Endothelial cell of hepatic sinusoid (primary cell): ENCODE results near the gene DLGAP1.

Experiments
- in situ Hi-C: cut with HindIII; loops from 2 replicates; pipeline ENCODE4 v1.10.0; 2017; ENCODE audit warnings: low sequenced_read_pairs

Gene DLGAP1

DNA sequence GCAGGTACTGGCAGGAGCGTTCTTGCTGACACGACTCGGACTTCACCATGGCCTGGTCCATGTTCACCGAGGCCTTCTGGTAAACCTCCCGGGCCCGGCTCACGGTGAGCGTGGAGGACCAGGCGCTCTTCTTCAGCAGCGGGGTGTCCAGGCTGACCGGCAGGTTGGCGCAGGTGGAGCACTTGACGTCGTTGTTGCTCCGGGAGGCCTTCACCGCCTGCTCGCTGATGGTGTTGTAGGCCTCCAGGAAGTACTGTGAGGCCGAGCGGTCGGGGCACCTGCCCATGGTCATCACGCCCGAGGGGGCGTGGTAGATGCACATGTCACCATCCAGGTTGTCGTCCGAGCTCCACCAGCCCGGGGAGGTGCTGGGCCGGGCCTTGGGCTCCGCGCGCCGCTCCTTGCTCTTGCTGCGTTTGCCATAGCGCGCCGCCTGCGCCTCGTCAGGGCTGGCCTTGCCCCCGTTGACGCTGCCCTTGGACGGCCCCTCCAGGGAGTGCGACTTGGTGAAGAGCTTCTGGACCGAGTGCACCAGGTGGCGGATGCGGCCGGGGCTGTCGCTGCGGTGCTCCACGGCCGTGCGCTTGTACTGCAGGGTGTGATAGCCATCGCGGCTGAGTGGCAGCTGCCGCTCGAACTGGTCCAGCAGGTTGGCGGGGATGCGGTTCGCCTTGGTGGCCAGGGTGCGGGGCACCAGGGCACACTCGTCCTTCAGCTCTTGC, 575.8 kb downstream of the DLGAP1 start:
- in situ Hi-C loops, result loop anchor here (5.0 kb wide), 1 partner anchor 172 kb away; no protein-coding TSS in a partner anchor

DNA sequence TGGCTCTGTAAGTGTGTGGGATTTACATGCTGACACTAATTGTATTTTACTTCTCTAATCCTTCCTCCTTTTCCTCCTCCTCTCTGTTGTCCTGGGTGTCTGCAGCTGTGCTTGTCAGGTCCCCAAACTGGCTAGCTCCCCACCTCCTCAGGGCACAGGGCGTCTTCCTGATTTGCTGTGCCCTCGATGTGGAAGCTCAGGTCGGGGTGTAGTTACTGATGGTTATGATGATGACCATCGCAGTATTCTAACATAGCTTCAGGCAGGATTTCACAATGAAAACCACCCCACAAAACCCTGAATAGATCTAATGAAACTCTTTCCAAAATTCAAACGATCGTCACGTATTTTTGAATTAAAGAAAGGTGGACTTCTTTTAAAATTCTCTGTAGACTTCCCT, 576.7 kb downstream of the DLGAP1 start:
- in situ Hi-C loops, result loop anchor here (5.0 kb wide), 1 partner anchor 171 kb away; no protein-coding TSS in a partner anchor

DNA sequence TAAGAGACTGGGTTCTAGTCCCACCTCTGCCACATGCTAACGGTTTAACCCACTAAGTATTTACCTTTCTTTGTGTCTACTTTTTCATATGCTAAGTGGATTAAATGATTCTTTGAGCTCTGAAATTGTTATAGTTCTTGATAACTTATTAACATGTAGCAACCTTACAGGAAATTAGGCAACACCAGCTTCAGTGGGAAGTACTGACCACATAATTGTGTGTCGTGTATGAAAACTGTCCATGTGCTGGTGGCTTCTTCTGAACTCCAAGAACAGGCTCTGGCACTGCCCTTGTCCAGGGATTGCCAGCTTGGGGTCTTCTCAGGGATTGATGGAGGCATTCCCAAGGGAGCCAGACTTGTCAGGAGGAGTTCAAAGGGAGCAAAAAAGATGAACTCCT, 577.4 kb downstream of the DLGAP1 start:
- in situ Hi-C loops, result loop anchor here (5.0 kb wide), 1 partner anchor 170 kb away; no protein-coding TSS in a partner anchor

DNA sequence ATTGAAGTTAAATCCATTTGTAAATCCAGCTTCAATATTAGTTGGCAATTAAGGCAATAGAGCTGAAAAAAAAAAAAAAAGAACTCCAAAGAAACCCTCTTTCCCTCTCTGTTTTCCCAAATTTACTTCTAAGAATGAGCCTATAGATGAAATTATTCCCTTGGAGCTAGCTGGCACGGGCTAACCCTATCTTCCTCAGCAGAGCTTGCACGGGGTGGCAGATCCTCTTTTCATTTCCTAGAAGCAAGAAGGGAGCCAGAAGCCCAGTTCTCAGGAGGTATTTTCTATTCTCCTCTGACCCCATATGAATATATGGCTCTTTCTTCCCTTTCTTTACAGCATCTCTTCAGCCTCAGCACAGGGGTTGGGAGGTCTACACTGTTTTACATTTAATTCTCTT, 579.1 kb downstream of the DLGAP1 start:
- in situ Hi-C loops, result loop anchor here (5.0 kb wide), 1 partner anchor 169 kb away; no protein-coding TSS in a partner anchor

DNA sequence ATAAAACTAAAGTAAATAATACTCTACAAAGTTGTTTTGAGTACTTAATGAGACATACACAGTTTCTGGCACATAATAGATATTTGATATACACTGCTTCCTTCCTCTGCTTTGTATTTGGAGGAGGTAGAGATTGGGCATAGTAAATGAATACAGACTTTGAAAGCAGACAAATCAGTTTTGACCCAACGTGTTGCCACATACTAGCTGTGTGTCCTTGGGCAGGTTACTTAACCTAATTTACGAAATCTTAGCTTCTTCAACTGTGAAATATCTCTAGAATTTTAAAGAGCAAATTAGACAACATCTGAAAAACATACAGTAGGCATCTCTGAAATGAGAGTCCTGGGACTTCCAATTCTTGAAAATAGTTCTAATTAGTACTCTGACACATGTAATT, 579.7 kb downstream of the DLGAP1 start:
- in situ Hi-C loops, result loop anchor here (5.0 kb wide), 1 partner anchor 168 kb away; no protein-coding TSS in a partner anchor

DNA sequence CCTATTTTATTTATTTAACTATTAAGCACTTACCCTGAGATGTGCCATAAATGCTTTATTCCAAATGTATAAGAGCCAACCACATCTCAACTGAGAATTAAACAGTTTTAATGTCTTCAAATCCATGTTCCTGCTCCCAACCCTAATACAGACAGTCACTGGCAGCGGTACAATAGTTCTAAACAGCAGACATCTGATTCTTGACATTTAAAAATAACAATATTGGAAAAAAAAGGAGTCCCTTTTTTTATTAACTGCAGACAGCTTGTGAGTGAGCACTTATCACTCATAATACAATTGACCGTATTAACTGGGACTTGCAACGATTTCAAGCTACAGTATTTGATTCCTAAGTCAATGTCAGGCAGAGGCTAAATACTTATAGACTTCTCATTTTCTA, 580.5 kb downstream of the DLGAP1 start:
- in situ Hi-C loops, result no loop called here

DNA sequence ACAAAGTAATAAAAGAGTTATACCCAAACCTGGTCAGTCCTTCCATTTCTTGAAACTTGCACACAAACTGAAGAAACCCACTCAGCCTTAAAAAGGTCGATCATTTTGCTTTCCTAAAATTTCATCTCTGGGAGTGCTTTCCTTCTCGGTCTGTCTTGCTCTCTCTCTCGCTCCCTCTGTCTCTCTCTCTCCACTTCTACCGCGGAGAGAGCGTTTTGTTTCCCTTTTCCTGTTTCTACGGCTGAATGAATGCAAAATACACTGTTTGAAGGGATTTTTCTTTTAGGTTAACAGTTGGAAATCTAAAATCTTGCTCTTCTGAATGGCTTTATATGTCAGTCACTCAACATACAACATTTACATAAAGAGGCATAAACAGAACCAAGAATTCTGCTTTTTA, 581.0 kb downstream of the DLGAP1 start:
- in situ Hi-C loops, result no loop called here

DNA sequence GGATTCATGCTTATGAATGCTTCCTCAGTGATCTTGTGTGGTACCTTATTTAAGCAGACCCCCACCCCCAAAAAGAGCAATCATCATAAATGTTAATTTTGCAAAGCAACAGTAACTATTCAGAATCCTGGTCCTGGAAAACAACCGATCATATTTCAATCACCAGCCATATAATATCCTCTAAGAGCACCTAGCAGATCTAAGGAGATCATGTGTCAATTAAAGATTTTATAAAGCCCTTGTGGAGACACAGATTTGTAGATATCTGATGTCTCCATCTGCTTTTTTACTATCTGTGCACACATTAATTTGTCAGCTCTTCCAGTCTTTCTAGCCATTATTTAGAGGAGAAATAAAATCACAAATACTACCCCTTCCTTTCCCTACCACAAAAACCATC, 581.4 kb downstream of the DLGAP1 start:
- in situ Hi-C loops, result no loop called here

DNA sequence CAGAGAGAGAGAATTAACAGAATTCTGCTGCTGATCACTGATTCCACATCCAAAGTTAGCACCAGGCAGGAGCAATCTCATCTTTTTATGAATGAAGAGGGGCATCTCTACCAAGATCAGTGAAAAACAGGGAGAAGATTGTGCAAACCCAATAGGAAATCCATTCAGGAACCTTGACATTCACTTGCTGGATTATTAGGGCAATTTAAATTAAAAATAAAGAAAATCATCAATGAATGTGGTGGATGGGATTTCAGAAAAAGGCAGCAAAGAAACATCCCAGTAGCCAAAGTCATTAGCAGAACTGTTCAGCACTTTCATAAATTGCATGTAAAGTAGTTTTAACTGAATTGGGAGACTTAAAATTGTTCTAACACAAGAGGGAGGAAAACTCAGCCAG, 581.9 kb downstream of the DLGAP1 start:
- in situ Hi-C loops, result no loop called here

DNA sequence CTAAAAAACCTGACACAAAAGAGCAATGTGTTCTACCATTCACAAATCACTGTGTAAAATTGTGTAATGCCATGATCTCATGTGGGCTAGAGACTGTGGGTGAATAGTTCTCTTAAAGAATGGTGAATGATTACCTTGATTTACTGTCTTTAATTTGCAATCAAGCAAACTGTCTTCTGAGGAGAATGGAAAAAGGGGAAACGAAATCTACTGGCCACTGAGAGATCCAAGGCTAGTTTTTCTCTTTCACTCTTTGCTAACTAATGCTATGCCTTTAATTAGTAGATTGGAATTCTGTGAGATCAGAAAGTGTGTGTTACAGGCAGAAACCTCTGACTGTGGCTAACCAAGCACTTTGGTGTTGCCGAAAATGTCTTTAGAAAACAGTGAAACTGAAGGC, 582.5 kb downstream of the DLGAP1 start:
- in situ Hi-C loops, result no loop called here

DNA sequence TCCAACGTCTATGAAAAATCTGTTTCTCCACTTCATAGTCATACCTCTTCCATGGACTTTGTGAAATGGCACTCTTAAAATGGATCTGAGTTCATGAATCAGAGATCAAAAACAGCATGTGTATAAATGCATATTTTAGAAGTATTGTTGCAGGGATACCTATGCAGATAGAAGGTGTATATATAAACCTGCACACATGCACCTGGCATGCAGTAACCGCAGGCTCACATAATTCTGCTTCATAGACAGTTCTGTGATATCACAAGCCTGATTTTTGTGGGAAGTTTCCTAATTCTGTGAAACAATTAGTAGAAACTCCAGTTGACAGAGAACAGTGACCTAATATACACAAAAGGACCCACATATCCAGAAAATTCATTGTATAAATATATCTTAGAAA, 583.4 kb downstream of the DLGAP1 start:
- in situ Hi-C loops, result no loop called here

DNA sequence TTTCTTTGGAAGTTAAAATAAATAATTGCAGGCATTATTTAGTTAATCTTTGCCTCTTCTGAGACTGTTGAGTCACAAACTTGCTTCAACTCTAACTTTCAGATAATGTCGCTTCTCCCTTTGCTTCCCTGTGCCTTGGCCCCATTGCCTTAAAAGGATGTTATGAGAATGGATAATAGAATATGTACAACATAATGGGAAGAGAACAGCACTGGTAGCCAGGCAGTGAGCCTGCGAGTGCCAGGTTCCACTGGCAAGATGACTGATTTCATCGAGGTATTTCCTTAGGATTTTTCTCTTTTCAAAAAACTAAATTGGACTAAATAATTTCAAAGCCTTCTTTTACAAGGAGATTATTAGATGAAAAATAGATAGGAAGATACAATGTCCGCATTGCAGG, 584.2 kb downstream of the DLGAP1 start:
- in situ Hi-C loops, result no loop called here

DNA sequence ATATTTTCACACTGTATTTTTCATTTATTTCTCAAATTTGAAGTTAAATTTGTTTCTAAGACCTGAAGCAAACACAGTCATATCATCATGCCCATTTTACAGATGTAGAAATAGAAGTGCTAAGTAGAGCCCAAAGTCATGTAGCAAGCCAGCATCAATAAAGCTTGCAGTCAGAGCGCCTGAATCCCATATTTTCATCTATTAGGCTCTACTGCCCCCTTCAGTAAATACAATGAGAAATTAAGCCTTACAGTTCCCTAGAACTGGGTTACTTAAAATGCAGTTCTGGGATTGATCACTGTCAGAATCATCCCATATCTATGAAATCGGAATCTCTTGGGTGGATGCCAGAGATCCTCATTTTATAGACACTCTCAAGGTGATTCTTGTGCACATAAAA, 585.3 kb downstream of the DLGAP1 start:
- in situ Hi-C loops, result no loop called here

DNA sequence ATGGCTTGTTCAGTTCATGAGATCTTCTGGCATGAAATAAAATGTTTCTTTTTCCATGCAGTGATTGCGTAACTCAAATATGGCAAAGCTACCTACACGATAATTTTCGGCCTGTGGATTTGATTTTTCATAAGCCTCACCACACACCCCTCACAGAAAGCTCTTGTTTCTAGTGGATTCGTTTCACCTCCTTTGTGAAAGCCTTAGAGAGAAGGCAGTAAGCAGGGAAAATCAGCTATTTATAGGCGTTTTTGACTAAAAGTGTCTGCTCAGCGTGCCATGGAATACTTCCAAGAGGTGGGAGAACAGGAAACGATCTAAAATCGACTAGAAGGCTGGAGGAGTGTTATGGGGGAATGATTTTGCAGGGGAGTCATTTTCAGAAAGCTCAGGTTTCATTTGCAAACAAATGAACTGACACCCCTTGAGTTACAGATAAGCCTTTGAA, 587.2 kb downstream of the DLGAP1 start:
- in situ Hi-C loops, result no loop called here

DNA sequence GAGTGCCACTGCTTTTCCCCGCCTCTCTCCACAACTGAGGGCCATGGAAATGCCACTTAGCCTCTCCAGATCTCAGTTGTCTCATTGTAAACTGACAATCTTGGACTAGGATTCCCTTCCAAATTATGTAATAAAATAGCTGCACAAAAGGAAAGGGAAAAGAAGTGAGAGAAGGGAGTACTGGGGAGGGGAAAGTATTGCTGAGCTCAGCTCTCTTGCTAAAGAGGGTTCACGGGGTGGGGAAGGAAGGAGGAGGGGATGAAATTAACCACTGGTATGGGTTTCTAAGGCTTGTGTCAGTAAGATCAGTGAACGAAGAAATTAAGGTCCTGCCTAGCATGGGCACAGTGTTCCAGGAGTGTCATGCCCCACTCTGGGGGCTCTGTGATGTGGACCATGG, 587.9 kb downstream of the DLGAP1 start:
- in situ Hi-C loops, result no loop called here

DNA sequence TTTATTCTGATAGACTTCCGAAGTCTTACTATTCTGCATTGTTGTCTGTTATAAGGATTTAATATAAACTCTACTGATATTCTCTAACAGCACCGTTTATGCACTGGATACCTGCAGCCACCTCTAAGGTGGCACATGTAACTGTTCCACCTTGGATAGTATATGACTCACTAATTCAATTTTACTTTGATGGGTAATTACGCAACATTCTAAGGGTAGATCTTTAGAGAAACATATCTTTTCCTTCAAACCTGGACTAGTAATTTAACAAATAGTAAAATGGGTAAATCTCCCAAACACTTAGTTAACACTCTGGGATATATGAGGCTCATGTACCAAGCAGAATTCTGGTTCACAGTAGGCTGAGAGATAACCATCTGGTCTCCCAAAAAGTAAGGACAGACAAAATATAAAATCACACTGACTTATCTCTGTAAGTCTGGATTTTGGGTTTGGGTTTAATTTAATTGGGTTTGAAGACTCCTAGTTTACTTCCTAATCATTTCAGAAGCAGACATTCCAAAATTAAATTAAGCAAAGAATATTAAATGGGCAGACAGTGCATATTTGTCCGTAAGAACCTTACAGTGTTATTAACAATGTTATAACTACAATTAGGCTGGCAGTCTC, 590.3 kb downstream of the DLGAP1 start:
- in situ Hi-C loops, result no loop called here

DNA sequence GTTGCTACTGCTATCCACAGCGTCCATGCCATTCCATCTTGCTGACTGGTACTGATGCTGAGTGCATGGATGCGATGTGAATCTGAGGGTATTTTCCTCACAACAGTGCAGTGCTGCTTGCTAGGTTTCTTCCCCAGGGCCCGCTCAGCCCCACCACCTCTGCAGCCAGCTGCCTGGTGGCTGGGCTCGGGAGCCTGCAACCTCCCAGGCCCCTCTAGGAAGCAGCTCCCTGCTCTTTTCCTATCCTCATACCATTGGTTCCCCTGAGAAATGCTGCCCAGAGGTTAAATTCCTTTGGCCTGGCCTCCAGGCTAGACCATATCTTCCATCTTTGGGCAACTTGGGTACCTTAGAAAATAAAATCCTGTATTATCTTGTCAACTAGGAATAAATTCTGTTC, 591.5 kb downstream of the DLGAP1 start:
- in situ Hi-C loops, result no loop called here

DNA sequence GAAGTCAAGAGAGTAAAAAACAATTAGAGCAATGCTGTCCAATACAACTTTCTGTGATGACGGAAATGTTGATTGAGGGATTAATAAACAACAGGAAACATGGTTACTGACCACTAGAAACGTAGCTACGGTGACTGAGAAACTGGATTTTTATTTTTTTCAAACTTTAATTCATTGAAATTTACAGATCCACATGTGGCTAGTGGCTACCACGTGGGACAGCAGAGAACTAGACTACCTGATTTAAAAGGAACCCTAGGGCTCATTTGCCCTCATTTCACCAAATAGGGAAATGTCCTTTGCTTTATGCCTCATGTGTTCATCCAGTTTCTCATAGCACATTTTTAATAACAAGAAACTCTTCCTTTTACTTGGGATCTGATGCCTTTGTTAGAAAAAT, 592.1 kb downstream of the DLGAP1 start:
- in situ Hi-C loops, result no loop called here

DNA sequence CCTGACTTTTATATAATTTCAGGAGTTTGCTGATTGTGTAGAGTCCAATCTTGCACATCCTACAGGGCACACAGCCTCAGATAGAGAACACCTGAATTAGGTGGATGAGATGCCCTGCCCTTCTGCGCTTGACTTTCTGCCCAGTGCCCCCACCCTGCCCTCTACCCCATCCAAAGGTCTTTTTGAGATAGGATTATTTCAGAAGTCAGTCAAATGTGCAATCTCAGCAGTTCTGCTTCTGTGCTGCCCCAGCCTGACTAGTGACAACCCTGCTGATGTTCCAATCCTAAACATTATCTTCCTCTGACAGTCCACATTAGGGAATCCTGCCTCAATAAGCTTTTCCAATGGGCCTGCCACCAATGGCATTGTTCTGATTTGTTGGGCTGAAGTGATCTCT, 593.6 kb downstream of the DLGAP1 start:
- in situ Hi-C loops, result no loop called here

DNA sequence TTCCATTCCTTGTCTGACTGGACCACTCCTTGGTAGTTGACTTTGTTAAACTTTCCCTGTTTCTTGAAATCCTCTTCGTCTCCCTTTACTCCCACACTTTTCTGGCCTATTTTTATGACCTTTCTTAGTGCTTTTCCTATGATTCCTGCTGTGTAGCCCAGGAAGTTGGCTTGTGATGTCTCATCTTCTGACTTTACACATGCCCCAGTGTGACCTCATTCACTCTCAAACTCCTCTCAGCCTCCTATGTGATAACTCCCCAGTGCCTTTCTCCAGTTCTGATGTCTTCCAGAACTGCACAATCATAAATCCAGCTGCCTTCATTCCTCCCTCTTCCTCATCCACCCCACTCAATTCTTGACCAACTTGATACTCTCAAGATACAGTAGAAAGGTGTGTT, 597.6 kb downstream of the DLGAP1 start:
- in situ Hi-C loops, result no loop called here

DNA sequence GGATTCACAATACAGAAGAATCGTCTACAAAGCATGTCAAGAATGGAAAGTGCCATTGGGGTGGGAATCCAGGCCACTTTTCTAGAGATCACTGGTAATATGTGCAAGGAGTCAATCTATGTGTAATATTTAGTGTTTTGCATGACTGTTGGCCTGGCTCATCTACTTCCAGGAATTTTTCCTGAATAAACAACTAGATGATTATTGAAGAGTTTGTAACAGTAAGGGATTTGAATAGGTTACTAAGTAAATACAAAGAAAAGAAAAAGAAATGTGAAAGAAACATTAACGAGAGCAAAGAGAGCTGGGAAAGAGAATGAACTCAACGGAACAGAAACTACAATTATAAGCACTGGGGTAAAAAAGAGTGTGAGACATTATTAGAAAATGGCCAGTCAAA, 599.1 kb downstream of the DLGAP1 start:
- in situ Hi-C loops, result no loop called here

DNA sequence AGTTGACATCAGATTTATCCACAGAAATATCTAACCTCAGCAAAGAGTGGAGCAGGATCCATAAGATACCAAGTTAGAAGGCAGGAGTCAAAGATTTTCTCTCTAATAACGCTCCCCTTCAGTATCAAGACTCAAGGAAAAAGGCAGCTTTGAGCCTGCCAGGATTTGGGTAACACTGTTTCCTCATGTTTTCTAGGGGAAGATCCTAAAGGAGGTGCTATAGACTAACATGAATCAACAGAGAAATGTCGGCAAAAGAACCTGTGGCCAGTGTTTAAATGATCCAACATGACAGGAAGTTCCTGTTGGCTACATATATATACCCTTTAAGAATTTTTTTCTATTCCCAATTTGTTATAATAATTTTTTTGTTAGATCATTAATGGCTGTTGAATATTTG, 602.8 kb downstream of the DLGAP1 start:
- in situ Hi-C loops, result no loop called here
